Measurements from ENCODE around the gene GNAI2.

Gene GNAI2

GRCh38 chr3:50302095-50303012 lies 66.3 kb downstream of the GNAI2 start:
- DNase-seq, result no peak

- DNase-seq, result no peak
Measured at GRCh38 chr3:50303013-50303815, 67.2 kb downstream of the GNAI2 start, which contains the start of gene HYAL1. Gene HYAL1, minus strand, starts transcription at chr3:50303574. Its CDS starts 618 bp downstream, at chr3:50302956.

GRCh38 chr3:50304601-50305000 lies 68.6 kb downstream of the GNAI2 start:
- DNase-seq, result no peak

Measured in NCI-H187 (cell line).